Measurements from ENCODE around the gene AKT1S1.

Gene AKT1S1

GRCh38 chr19:49891393-49891792, 14.2 kb upstream of the AKT1S1 start:
- TF ChIP-seq CTCF (IDR thresholded peaks at IDR 0.05): no peak
- H3K27ac Mint-ChIP-seq: peak overlapping the region; percentile 32
- H3K4me3 Mint-ChIP-seq: peak overlapping the region; percentile 55
- H3K36me3 Mint-ChIP-seq (ENCODE audit: low read depth): peaks cover 14% of the 10 kb centered on the region
- H3K9me3 Mint-ChIP-seq: no peaks in the 10 kb centered on the region
- H3K27me3 Mint-ChIP-seq (ENCODE audit: low read depth, poor library complexity): peaks cover 23% of the 10 kb centered on the region
- H3K4me1 Mint-ChIP-seq: peaks cover 32% of the 10 kb centered on the region
- no peak for DNase-seq

- Mint-ChIP-seq H3K27ac (peak overlapping the region; percentile 72), H3K4me1 (peaks cover 27% of the 10 kb centered on the region), H3K36me3 (ENCODE audit: low read depth) (peaks cover 18% of the 10 kb centered on the region), H3K27me3 (ENCODE audit: low read depth, poor library complexity) (peaks cover 21% of the 10 kb centered on the region), H3K9me3 (no peaks in the 10 kb centered on the region), H3K4me3 (peak overlapping the region; percentile 72)
- TF ChIP-seq CTCF (IDR thresholded peaks at IDR 0.05): peak; percentile 24
- DNase-seq: peak; percentile 85
Measured at GRCh38 chr19:49890349-49891311, 13.5 kb upstream of the AKT1S1 start.

- Mint-ChIP-seq H3K4me1 (peaks cover 27% of the 10 kb centered on the region), H3K27ac (peak overlapping the region; percentile 72), H3K36me3 (ENCODE audit: low read depth) (peaks cover 26% of the 10 kb centered on the region), H3K9me3 (no peaks in the 10 kb centered on the region), H3K27me3 (ENCODE audit: low read depth, poor library complexity) (peaks cover 21% of the 10 kb centered on the region), H3K4me3 (peak overlapping the region; percentile 72)
- peak; percentile 74 for DNase-seq
- peak; percentile 71 for TF ChIP-seq CTCF (IDR thresholded peaks at IDR 0.05)
Measured at GRCh38 chr19:49889687-49890348, 12.7 kb upstream of the AKT1S1 start.

- no peak for TF ChIP-seq CTCF (IDR thresholded peaks at IDR 0.05)
- Mint-ChIP-seq H3K36me3 (ENCODE audit: low read depth) (peaks cover 33% of the 10 kb centered on the region), H3K27me3 (ENCODE audit: low read depth, poor library complexity) (peaks cover 21% of the 10 kb centered on the region), H3K4me3 (no peak overlapping the region), H3K27ac (no peak overlapping the region), H3K9me3 (no peaks in the 10 kb centered on the region), H3K4me1 (peaks cover 27% of the 10 kb centered on the region)
- no peak for DNase-seq
Measured at GRCh38 chr19:49889038-49889686, 12.0 kb upstream of the AKT1S1 start.

- no peak overlapping the region for H3K27ac Mint-ChIP-seq
Measured at GRCh38 chr19:49888510-49888824, 11.3 kb upstream of the AKT1S1 start.

More at GRCh38 chr19:49888510-49888824, 11.3 kb upstream of the AKT1S1 start:
- H3K4me3 Mint-ChIP-seq: no peak overlapping the region
- no peak for DNase-seq
- H3K36me3 Mint-ChIP-seq (ENCODE audit: low read depth): peaks cover 37% of the 10 kb centered on the region
- H3K27me3 Mint-ChIP-seq (ENCODE audit: low read depth, poor library complexity): peaks cover 21% of the 10 kb centered on the region
- no peaks in the 10 kb centered on the region for H3K9me3 Mint-ChIP-seq
- TF ChIP-seq CTCF (IDR thresholded peaks at IDR 0.05): no peak
- peaks cover 25% of the 10 kb centered on the region for H3K4me1 Mint-ChIP-seq
